KBM-7 (cell line): Measurements from ENCODE around the gene FMO1.
"Not testable (repeated sequence)": the region's sequence is repeated elsewhere in the genome, so short reads cannot be mapped to it uniquely, and the experiment has no call there.

Experiments
- DNase-seq: peaks from one replicate; pipeline ENCODE4 v3.0.0-alpha.2; 2015
- in situ Hi-C: fragments of 300-500 bp; cut with MboI; formaldehyde crosslinking; loops from 2 replicates; pipeline ENCODE4 v1.14.3; 2020; ENCODE audit warnings: low sequenced_read_pairs, low pct_unique_long_range_greater_than_20kb, mixed read lengths

FMO1 gene

GRCh38 chr1:171231326-171231725 lies 17.0 kb upstream of the FMO1 start:
- no peak for DNase-seq
- in situ Hi-C loops: no loop called here

GRCh38 chr1:171233183-171233582 lies 15.1 kb upstream of the FMO1 start:
- in situ Hi-C loops: no loop called here
- DNase-seq: no peak

- peak; percentile 54 for DNase-seq
- in situ Hi-C loops: not testable (repeated sequence)
Measured at GRCh38 chr1:171236231-171236630, 12.1 kb upstream of the FMO1 start.

- DNase-seq: no peak
- in situ Hi-C loops: no loop called here
Measured at GRCh38 chr1:171243878-171244277, 4.4 kb upstream of the FMO1 start.

- peak; percentile 36 for DNase-seq
- in situ Hi-C loops: no loop called here
Measured at GRCh38 chr1:171245458-171246064, 2.7 kb upstream of the FMO1 start.

- DNase-seq: no peak
- in situ Hi-C loops: no loop called here
Measured at GRCh38 chr1:171247501-171247900, 793 bp upstream of the FMO1 start.

- no peak for DNase-seq
- in situ Hi-C loops: no loop called here
Measured at GRCh38 chr1:171248841-171249240, 547 bp downstream of the FMO1 start.

GRCh38 chr1:171250263-171250662 lies 2.0 kb downstream of the FMO1 start:
- in situ Hi-C loops: no loop called here
- no peak for DNase-seq

- DNase-seq: peak; percentile 44
- in situ Hi-C loops: no loop called here
Measured at GRCh38 chr1:171251042-171251951, 3.0 kb downstream of the FMO1 start.

- in situ Hi-C loops: no loop called here
- DNase-seq: no peak
Measured at GRCh38 chr1:171251952-171252300, 3.6 kb downstream of the FMO1 start.

GRCh38 chr1:171252482-171252881 lies 4.2 kb downstream of the FMO1 start:
- no peak for DNase-seq
- in situ Hi-C loops: no loop called here

- in situ Hi-C loops: no loop called here
Measured at GRCh38 chr1:171254859-171255258, 6.6 kb downstream of the FMO1 start.

GRCh38 chr1:171256940-171257606 lies 8.8 kb downstream of the FMO1 start:
- in situ Hi-C loops: no loop called here
- no peak for DNase-seq

More at GRCh38 chr1:171254859-171255258, 6.6 kb downstream of the FMO1 start:
- no peak for DNase-seq

- no peak for DNase-seq
- in situ Hi-C loops: no loop called here
Measured at GRCh38 chr1:171257607-171258076, 9.3 kb downstream of the FMO1 start.

GRCh38 chr1:171258429-171258828 lies 10.1 kb downstream of the FMO1 start:
- DNase-seq: no peak
- in situ Hi-C loops: no loop called here

- in situ Hi-C loops: no loop called here
- DNase-seq: no peak
Measured at GRCh38 chr1:171258943-171259342, 10.6 kb downstream of the FMO1 start.

GRCh38 chr1:171261336-171261735 lies 13.0 kb downstream of the FMO1 start:
- in situ Hi-C loops: no loop called here
- DNase-seq: no peak

- DNase-seq: no peak
- in situ Hi-C loops: no loop called here
Measured at GRCh38 chr1:171263901-171264300, 15.6 kb downstream of the FMO1 start.

GRCh38 chr1:171265686-171266085 lies 17.4 kb downstream of the FMO1 start:
- in situ Hi-C loops: no loop called here

GRCh38 chr1:171266930-171267329 lies 18.6 kb downstream of the FMO1 start:
- DNase-seq: no peak
- in situ Hi-C loops: no loop called here

More at GRCh38 chr1:171265686-171266085, 17.4 kb downstream of the FMO1 start:
- DNase-seq: no peak
